Left lung (tissue), 10 donors: Measurements from ENCODE around the gene FOXL3. TPM values are rescaled to one million over a fixed set of nuclear protein-coding genes. Genes with fewer than 3 reads are reported as not detected.
A peak's percentile ranks its signal among the peaks of the same experiment; 100 is the strongest.

Source experiments
- ATAC-seq: fragments of 200-7000 bp; cut with Tn5 transposase; one replicate; pipeline ENCODE4 v1.9.1; 2020; ENCODE audit warnings: moderate library complexity
- DNase-seq, 4 donors: peaks; one replicate each; pipeline ENCODE4 v3.0.0-alpha.2; 2013 to 2020
- H3K27ac ChIP-seq, 2 donors: fragments of 200-600 bp; sonication (generic) in 1 of 2; one replicate each; pipeline versions ENCODE4 v1.5.0 to v1.8.0; 2020 to 2021
- H3K27me3 ChIP-seq, 2 donors: fragments of 200-600 bp; sonication (generic) in 1 of 2; one replicate each; pipeline versions ENCODE4 v1.5.0 to v1.8.0; 2020 to 2021
- H3K36me3 ChIP-seq, 2 donors: fragments of 200-600 bp; sonication (generic) in 1 of 2; one replicate each; pipeline versions ENCODE4 v1.5.0 to v1.8.0; 2020 to 2021
- H3K4me1 ChIP-seq, 2 donors: fragments of 200-600 bp; one replicate each; pipeline ENCODE4 v1.8.0; 2021
- H3K4me3 ChIP-seq, 2 donors: fragments of 200-600 bp; sonication (generic) in 1 of 2; one replicate each; pipeline versions ENCODE4 v1.5.0 to v1.8.0; 2020 to 2021; ENCODE audit warnings: mild to moderate bottlenecking in 1 of 2
- H3K9me3 ChIP-seq, 2 donors: fragments of 200-600 bp; sonication (generic) in 1 of 2; one replicate each; pipeline versions ENCODE4 v1.5.0 to v1.8.0; 2020 to 2021
- intact Hi-C, 2 donors: fragments of 100-400 bp; cut with DNase I; formaldehyde crosslinking; loops; one replicate each; pipeline versions ENCODE4 v1.11.2 to v1.14.2; 2022
- polyA plus RNA-seq, 6 donors: library from polyadenylated mRNA; unstranded; fragments of 120-200 nt; gene quantifications; one replicate each; pipeline ENCODE4 v1.2.1, GENCODE V29; 2013; ENCODE audit not compliant: insufficient read length in 6 of 6
- total RNA-seq, 2 donors: library from RNA; stranded (reverse); fragmentation: NEBNext Ultra II Directional; extraction: Animal tissue kit (Norgen Biotek cat#: 25700); gene quantifications; one replicate each; pipeline ENCODE4 v1.2.1, GENCODE V29; 2021
- TF ChIP-seq, protein P1 (sequence below), 2 donors: fragments of 200-600 bp; sonication (generic) in 1 of 2; IDR thresholded peaks; one replicate each; pipeline versions ENCODE4 v1.5.0 to v1.8.0; 2021; ENCODE audit warnings: antibody characterized with exemption in 2 of 2
- donor health status: DM: no; HTN: yes; CAD: no.
- donor health status: DM: no; HTN: no; CAD: no.

The FOXL3 gene
- total and polyA plus RNA-seq, 8 donors: not detected

DNA sequence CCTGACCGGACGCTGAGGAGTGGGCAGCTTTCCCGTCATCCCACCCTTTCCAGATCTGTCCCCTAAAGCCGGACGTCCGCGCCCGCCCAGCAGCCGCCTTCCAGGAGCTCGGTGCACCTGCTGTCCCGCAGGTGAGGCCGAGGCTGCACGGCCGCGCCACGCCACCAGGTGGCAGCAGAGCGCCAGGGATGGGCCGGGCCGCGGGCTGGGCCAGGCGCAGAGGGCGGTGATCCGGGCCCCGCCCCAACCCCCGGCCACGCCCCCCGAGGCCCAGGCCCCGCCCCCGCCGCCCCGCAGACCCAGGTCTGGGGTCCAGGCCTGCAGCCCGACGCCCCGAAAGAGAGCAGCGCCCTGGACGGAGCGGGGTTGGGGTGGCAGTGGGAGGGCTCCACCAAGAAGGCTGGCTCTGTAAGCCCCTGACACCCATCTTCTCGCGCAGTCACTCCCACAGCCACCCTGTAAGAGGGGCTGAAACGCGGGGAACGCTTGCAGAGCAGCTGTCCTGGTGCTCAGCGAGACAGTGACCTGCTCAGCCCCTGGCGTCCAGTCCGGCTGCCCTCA, 32.2 kb downstream of the FOXL3 start:
- DNase-seq: peak in 3 of 4 donors; percentile 68 to 96 (median 72)
- TF ChIP-seq, protein P1, sequence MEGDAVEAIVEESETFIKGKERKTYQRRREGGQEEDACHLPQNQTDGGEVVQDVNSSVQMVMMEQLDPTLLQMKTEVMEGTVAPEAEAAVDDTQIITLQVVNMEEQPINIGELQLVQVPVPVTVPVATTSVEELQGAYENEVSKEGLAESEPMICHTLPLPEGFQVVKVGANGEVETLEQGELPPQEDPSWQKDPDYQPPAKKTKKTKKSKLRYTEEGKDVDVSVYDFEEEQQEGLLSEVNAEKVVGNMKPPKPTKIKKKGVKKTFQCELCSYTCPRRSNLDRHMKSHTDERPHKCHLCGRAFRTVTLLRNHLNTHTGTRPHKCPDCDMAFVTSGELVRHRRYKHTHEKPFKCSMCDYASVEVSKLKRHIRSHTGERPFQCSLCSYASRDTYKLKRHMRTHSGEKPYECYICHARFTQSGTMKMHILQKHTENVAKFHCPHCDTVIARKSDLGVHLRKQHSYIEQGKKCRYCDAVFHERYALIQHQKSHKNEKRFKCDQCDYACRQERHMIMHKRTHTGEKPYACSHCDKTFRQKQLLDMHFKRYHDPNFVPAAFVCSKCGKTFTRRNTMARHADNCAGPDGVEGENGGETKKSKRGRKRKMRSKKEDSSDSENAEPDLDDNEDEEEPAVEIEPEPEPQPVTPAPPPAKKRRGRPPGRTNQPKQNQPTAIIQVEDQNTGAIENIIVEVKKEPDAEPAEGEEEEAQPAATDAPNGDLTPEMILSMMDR (IDR thresholded peaks at IDR 0.05): peak; percentile 92 to 98

DNA sequence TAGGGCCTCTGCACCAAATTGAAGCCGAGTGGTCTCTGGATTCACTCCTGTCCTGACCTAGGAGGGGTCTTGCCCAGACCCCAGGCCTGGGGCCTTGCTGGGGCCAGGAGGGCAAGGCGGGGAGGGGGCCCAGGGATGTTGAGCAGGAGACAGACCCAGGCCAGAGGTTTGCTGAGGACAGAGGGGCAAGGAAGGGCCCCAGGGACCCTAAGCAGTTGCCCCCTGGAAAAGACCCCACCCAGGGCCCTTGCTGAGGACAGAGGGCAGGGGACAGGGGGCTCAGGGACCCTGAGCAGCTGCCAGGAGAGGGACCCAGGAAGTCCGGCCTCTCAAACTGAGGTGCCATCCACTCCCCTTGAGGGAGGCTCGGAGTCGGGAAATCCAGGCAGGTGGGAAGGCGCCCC, 32.7 kb downstream of the FOXL3 start:
- intact Hi-C loops: loop anchor here in 1 of 2 donors (5.0 to 10.0 kb wide), 2 partner anchors 312 to 450 kb away; no protein-coding TSS in a partner anchor
- ATAC-seq (no peak), DNase-seq (peak in 1 of 4 donors; percentile 43)
- H3K27ac ChIP-seq: no peak overlapping the region
- TF ChIP-seq, protein P1 (IDR thresholded peaks at IDR 0.05): no peak
- peaks cover 0 to 15% of the 10 kb centered on the region in 2 donors for H3K4me1 ChIP-seq
- peaks cover 0 to 3% of the 10 kb centered on the region in 2 donors for H3K9me3 ChIP-seq
- H3K36me3 ChIP-seq: no peaks in the 10 kb centered on the region
- H3K27me3 ChIP-seq: peaks cover 0 to 23% of the 10 kb centered on the region in 2 donors
- H3K4me3 ChIP-seq: no peak overlapping the region

More for the DNA sequence above, 32.2 kb downstream of the FOXL3 start:
- peak; percentile 84 for ATAC-seq
- intact Hi-C loops: loop anchor here in 1 of 2 donors (5.0 to 10.0 kb wide), 2 partner anchors 313 to 450 kb away; no protein-coding TSS in a partner anchor
- no peak overlapping the region for H3K27ac ChIP-seq
- no peak overlapping the region for H3K4me3 ChIP-seq
- H3K27me3 ChIP-seq: peaks cover 0 to 26% of the 10 kb centered on the region in 2 donors
- H3K36me3 ChIP-seq: no peaks in the 10 kb centered on the region
- H3K4me1 ChIP-seq: peaks cover 0 to 15% of the 10 kb centered on the region in 2 donors
- peaks cover 0 to 3% of the 10 kb centered on the region in 2 donors for H3K9me3 ChIP-seq

DNA sequence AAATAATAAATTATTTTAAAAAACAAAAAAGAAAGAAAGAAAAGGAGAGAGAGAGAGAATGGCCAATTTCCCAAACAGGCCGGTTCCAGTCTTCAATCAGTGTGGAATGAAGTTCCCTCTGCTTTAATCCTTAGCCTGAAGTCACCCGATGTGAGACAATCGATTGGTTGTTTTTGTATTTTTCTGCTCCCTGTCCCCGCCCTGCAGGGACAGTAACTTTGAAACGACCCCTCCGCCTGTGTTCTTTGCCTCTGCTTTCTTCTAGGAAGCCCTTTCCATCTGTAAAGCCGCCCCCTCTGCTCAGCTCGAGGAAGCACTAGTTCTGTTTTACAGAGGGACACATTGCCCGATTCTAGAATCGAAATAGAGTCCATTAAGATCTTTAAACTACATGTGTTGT, 33.4 kb downstream of the FOXL3 start:
- H3K4me1 ChIP-seq: peaks cover 0 to 15% of the 10 kb centered on the region in 2 donors
- intact Hi-C loops: loop anchor here in 1 of 2 donors (5.0 to 10.0 kb wide), 2 partner anchors 311 to 449 kb away; no protein-coding TSS in a partner anchor
- H3K36me3 ChIP-seq: no peaks in the 10 kb centered on the region
- no peak overlapping the region for H3K4me3 ChIP-seq
- DNase-seq: no peak
- no peak overlapping the region for H3K27ac ChIP-seq
- peaks cover 0 to 17% of the 10 kb centered on the region in 2 donors for H3K27me3 ChIP-seq
- no peak for ATAC-seq
- TF ChIP-seq, protein P1 (IDR thresholded peaks at IDR 0.05): no peak
- H3K9me3 ChIP-seq: peaks cover 0 to 3% of the 10 kb centered on the region in 2 donors

DNA sequence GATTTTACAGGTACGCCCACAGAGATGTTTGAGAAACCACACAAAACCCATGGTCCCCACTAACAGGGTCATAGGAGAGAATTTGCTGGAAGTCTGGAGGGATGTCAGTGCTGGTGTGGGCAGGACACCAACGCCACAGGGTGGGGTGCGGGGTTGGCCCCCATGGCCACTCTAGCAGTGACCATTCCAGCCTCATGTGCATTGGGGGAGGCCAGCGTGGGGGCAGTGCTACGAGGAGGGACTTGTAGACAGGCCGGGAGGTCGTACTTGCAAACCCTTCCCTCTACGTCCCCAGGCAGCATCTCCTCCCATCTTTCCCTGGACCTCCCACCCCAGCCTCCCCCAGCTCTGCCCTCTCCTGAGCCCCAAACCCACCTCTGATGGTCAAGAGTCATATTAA, 34.0 kb downstream of the FOXL3 start:
- TF ChIP-seq, protein P1 (IDR thresholded peaks at IDR 0.05): no peak

DNA sequence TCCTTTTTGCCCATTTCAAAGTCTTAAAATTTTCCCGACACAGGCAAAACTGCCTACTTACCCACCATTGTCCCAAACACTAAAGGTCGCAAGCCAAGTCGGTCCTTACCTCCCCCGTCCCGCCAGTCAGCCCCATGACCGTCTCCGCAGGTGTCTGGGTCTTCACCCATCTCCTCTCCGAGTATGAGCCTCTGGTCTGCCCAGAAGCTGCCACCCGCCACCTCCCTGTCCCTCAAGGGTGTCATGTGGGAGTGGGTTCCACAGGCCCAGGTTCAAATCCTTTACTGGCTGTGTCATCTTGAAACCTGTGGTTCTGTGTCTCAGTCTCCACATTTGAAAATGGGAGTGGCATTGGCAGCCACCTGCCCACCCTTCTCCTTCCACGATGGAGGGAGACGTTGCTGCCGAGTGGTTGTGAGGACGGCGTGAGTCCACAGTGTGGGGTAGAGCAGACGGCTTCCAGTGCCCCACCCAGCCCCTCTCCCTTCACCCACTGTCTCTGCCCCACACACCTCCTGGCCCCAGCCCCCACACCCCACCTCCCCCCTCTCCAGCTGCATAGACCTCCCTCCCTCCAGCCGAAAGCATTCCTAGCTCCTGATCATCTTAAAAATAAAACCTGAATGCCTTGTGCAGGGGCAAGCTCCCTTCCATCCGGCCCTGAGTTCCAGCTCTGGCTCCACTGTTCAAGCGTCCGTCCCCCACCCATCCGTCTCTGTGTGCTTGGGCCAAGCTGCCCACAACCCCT, 35.3 kb downstream of the FOXL3 start:
- Histone ChIP-seq H3K9me3 (peaks cover 0 to 3% of the 10 kb centered on the region in 2 donors), H3K4me1 (peaks cover 0 to 15% of the 10 kb centered on the region in 2 donors), H3K36me3 (no peaks in the 10 kb centered on the region), H3K4me3 (no peak overlapping the region), H3K27ac (no peak overlapping the region), H3K27me3 (peaks cover 0 to 3% of the 10 kb centered on the region in 2 donors)
- TF ChIP-seq, protein P1 (IDR thresholded peaks at IDR 0.05): no peak
- intact Hi-C loops: loop anchor here in 1 of 2 donors (10.0 kb wide), 1 partner anchor 310 kb away; no protein-coding TSS in a partner anchor
- ATAC-seq: no peak
- DNase-seq: peak in 1 of 4 donors; percentile 58

More for the DNA sequence above, 34.0 kb downstream of the FOXL3 start:
- intact Hi-C loops: loop anchor here in 1 of 2 donors (5.0 to 10.0 kb wide), 2 partner anchors 311 to 448 kb away; no protein-coding TSS in a partner anchor
- H3K27ac ChIP-seq: no peak overlapping the region
- peaks cover 0 to 11% of the 10 kb centered on the region in 2 donors for H3K27me3 ChIP-seq
- DNase-seq: peak in 1 of 4 donors; percentile 71
- no peaks in the 10 kb centered on the region for H3K36me3 ChIP-seq
- ATAC-seq: no peak
- no peak overlapping the region for H3K4me3 ChIP-seq
- peaks cover 0 to 3% of the 10 kb centered on the region in 2 donors for H3K9me3 ChIP-seq
- H3K4me1 ChIP-seq: peaks cover 0 to 15% of the 10 kb centered on the region in 2 donors
